CD4-positive, alpha-beta T cell treated with Interleukin-17A for 1 hour (primary cell): ENCODE measurements around the gene C2CD3.
"Not testable (repeated sequence)": the region's sequence is repeated elsewhere in the genome, so short reads cannot be mapped to it uniquely, and the experiment has no call there.

Source experiments
- DNase-seq: peaks from one replicate; pipeline ENCODE4 v3.0.0-alpha.2; 2020

Gene C2CD3

DNA sequence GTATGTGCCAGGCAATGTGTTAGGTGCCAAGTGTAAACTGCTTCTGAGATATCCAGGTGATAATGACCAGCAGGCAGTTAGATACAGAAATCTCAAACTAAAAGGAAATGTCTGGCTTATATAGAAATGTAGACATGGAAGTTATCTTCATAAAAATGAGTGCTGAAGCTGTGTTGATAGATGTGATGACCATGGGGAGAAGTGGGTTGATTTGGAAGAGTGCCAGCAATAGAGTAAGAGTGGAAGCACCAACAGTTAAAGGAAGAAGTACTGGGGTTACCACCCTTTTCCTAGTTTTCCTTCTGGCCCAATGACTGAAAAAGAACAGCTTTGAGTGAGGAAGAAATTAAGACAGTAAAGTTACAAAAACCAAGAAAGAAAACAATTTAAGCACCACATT is 68.5 kb downstream of the C2CD3 start:
- DNase-seq: no peak

DNA sequence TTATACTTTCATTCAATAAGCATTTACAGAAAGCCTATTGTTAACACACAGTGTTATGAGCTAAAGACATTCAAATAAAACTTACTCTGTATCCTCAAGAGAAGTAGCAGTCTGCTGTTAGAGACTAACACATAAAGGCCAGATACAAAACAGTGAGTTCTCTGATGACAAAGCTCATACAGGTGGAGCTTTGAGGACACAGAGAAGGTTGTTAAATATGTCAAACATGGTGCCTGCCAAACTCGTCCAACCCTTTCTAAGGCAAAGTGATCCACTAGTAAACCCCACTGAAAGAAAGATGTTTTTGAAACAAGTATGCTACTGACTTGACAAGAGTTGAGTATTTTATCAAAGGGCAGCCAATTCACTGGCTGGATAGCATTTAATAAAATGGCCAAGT is 70.1 kb downstream of the C2CD3 start:
- DNase-seq: no peak

- no peak for DNase-seq
These were observed 70.6 kb downstream of the C2CD3 start for GRCh38 chr11:74100231-74100630.

GRCh38 chr11:74097686-74098237 is 73.0 kb downstream of the C2CD3 start:
- DNase-seq: no peak

DNA sequence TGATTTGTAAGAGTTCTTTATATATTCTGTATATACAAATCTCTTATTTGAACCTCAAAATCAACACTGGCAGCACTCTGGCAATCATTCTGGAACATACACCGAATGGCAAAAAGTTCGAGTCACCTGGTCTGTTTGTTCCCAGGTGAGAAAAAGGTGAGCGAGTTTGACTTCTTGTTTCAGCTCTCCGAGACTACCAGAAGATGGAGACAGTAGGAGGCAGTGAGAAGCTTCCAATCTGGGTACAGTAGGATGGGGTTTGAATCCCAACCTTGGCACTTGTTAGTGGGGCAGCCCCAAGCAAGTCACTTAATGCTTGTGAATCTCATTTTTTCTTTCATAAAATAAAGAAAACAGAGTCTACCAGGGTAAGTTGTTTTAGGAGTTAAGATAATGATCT is 76.4 kb downstream of the C2CD3 start:
- no peak for DNase-seq

DNA sequence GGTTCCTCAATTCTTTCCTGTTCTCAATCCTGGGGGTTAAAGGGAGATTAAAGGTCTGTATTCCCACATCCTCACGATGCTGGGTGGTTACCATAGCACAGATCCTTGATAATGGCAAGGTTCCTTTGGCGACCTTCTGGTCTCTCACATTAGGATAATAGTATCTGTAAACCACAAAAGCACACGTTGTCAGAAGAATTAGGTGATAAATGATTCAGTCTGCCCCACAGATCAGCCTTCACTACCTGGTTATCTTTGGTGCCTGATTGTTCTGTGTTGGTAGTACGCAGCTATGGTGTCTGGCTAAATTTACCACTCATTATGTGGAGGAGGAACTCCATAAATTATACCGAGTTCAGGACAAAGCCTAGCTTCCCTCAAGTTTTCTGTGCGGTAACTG is 78.4 kb downstream of the C2CD3 start:
- DNase-seq: no peak

GRCh38 chr11:74091549-74091948 is 79.3 kb downstream of the C2CD3 start:
- no peak for DNase-seq

GRCh38 chr11:74090701-74091100 is 80.1 kb downstream of the C2CD3 start:
- peak; percentile 46 for DNase-seq

GRCh38 chr11:74086242-74086884 is 84.4 kb downstream of the C2CD3 start:
- no peak for DNase-seq

DNA sequence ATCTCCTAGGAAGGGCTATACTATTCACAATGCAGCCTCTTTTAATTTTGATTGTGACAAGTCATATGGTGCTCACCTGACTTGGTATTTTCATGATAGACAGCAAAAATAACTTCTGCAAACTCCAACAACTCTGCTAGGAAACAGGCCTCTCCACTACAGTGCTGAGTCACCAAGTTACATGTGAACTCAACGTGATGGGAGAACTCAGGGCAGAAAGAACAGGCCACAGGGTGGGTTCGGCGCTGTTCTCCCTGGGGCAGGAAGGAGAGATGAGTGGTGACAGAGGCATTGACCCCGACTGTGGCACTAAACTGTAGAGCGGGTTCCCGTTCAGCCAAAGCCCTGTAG is 85.3 kb downstream of the C2CD3 start:
- no peak for DNase-seq

DNA sequence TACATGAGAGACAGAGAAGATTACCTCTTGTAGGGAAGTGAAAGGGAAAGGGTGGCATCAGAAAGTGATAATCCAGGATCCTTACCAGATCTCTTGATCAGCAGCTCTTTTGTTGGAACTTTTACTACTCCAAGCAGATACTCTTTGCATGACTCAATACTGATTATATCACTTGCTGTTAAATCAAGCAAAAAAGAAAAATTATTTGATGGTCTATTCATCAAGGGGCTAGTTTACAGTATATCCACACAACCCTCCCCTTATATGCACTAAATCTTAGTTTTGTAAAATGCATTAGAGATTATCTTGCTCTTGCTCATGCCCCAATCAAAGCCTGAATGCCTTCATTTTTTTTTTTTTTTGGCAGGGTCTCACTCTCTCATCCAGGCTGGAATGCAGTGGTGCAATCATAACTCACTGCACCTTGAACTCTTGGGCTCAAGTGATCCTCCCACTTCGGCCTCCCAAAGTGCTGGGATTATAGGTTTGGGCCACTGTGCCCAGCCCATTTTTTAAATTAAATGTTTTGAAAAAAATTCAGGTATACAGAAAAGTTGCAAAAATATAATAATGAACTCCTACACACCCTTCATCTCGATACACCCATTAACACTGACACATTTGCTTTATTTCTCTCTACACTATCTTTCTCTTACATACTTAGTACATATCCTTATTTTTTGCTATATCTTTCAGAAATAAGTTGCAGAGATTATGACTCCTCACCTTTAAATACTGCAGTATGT is 85.8 kb downstream of the C2CD3 start:
- no peak for DNase-seq

- not testable (repeated sequence) for DNase-seq
These were observed 86.9 kb downstream of the C2CD3 start for GRCh38 chr11:74083927-74084326.

DNA sequence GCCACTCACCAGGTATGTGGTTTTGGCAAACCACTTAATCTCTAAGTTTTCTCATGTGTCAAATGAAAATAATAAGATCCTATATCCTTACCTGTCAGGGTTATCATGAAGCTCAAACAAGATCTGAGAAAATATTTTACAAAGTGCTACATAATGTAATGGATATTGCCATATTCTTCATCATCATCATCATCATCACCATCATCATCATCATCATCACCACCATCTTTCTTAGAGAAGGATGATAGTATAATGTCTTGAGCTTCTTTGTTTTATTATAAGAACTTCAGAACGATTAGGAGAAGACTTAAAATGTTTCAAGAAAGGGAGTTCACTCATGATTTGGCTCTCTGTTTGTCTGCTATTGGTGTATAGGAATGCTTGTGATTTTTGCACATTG is 89.4 kb downstream of the C2CD3 start:
- DNase-seq: no peak

DNA sequence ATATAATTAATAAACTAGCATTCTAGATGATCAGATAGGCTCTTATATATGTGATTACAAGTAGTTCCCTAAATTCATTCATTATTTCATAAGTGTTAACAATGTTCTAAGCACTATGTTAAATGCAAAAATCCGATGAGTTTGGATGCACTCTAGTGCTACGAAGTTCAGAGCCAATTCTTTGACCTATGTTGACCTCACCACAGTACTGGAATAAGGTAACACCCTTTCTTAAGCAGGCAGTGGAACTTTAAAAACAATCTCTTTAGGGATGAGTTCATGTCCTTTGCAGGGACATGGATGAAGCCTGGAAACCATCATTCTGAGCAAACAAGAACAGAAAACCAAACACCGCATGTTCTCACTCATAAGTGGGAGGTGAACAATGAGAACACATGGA is 93.6 kb downstream of the C2CD3 start:
- no peak for DNase-seq

DNA sequence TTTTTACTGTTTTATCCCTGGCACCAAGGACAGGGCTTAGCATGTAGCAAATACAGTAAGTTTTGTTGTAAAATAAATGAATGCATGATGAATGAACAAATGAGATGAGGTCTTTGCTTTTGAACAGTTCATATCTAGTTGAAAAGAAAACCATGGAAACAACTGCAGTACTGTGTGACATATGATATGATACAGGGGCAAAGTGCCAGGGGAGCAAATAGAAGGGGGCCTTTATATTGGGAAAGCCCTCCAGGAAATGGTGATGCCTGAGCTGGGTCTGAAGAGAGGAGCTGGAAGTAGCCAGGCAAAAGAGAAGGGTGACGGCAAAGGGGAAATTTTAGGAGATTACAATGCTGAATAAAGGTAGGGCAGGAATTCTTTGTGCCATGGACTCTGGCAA is 98.1 kb downstream of the C2CD3 start:
- no peak for DNase-seq

GRCh38 chr11:74072286-74072685 is 98.5 kb downstream of the C2CD3 start:
- DNase-seq: no peak

DNA sequence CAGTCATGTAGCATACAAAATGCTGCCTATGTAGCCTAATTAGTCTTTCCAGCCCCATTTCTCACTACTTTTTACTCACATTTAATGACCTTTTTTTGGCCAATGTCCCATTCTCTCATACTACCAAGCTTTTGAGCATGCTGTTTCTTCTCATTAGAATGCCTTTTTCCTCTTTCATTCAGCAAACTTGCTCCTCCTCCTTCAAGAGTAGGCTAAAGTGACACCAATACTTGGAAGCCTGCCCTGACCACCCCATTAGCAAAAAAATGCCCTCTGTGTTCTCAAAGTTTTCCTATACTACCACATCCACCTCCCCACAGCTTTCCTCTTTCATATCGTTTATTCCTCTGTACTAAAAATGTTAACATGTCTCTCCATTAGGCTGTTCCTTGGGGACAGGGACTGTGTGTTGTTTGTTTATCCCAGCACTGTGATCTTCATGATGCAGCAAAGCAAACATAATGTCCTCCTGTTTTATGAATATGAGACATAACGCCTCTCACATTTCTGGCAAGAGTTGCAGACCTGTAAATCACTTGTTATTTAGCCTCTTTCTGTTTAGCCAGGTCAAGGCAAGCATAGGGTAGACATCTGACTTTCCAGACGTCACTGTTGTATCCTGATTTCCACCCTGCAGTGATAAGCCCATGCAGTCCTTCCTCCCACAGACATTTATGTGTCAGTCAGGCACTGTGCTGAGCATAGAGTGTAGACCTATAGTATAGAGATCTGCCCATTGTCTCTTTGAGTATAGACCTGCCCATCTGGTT is 99.9 kb downstream of the C2CD3 start:
- DNase-seq: no peak

GRCh38 chr11:74069146-74070046 is 101.4 kb downstream of the C2CD3 start:
- no peak for DNase-seq

GRCh38 chr11:74066663-74067062 is 104.1 kb downstream of the C2CD3 start:
- DNase-seq: not testable (repeated sequence)

- not testable (repeated sequence) for DNase-seq
These were observed 105.3 kb downstream of the C2CD3 start for GRCh38 chr11:74065534-74065933.

DNA sequence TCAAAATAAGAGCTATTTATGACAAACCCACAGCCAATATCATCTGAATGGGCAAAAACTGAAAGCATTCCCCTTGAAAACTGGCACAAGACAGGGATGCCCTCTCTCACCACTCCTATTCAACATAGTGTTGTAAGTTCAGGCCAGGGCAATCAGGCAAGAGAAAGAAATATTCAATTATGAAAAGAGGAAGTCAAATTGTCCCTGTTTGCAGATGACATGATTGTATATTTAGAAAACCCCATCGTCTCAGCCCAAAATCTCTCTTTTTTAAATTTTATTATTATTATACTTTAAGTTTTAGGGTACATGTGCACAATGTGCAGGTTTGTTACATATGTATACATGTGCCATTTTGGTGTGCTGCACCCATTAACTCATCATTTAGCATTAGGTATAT is 107.2 kb downstream of the C2CD3 start:
- not testable (repeated sequence) for DNase-seq

GRCh38 chr11:74061599-74061998 is 109.2 kb downstream of the C2CD3 start:
- not testable (repeated sequence) for DNase-seq
